Calu3 (cell line): ENCODE measurements around the gene DLGAP4. TPM values are rescaled to one million over a fixed set of nuclear protein-coding genes. Genes with fewer than 3 reads are reported as not detected.
"Not testable (repeated sequence)": the region's sequence is repeated elsewhere in the genome, so short reads cannot be mapped to it uniquely, and the experiment has no call there.

ENCODE experiments used
- BruUV-seq: library from RNA; stranded (reverse); fragments of 400-500 nt; replicated peaks from 2 replicates; lab custom pipeline; 2021; lab: Mats Ljungman, UMichigan
- CTCF ChIA-PET: fragments of 300-600 bp; sonication (Branson Sonifier 250); formaldehyde crosslinking; loops from one replicate; lab custom pipeline; 2022; ENCODE audit warnings: antibody characterized with exemption; lab: Charles Lee
- DNase-seq: peaks from one replicate; pipeline ENCODE4 v3.0.0; 2022
- H3K27ac Mint-ChIP-seq: one replicate; pipeline ENCODE4 v1.8.0; 2022; ENCODE audit warnings: mixed read lengths; ENCODE audit not compliant: unreplicated experiment
- H3K27me3 Mint-ChIP-seq: one replicate; pipeline ENCODE4 v1.8.0; 2022; ENCODE audit warnings: mixed read lengths; ENCODE audit not compliant: unreplicated experiment
- H3K36me3 Mint-ChIP-seq: one replicate; pipeline ENCODE4 v1.8.0; 2022; ENCODE audit warnings: mild to moderate bottlenecking, moderate library complexity, mixed read lengths; ENCODE audit not compliant: insufficient read depth, unreplicated experiment
- H3K4me1 Mint-ChIP-seq: one replicate; pipeline ENCODE4 v1.8.0; 2022; ENCODE audit warnings: mild to moderate bottlenecking, low read depth, mixed read lengths; ENCODE audit not compliant: unreplicated experiment
- H3K4me3 Mint-ChIP-seq: one replicate; pipeline ENCODE4 v1.8.0; 2022; ENCODE audit warnings: mild to moderate bottlenecking, low read depth, moderate library complexity, mixed read lengths; ENCODE audit not compliant: unreplicated experiment
- H3K9me3 Mint-ChIP-seq: one replicate; pipeline ENCODE4 v1.8.0; 2022; ENCODE audit warnings: low read depth, mixed read lengths; ENCODE audit not compliant: unreplicated experiment
- CTCF ChIP-seq: fragments of 200-600 bp; IDR thresholded peaks from one replicate; pipeline ENCODE4 v1.8.0; 2022; ENCODE audit warnings: antibody characterized with exemption; ENCODE audit not compliant: unreplicated experiment
- intact Hi-C: fragments of 100-400 bp; cut with micrococcal nuclease; formaldehyde crosslinking; loops from one replicate; pipeline ENCODE4 v1.10.0; 2022; ENCODE audit not compliant: unreplicated experiment
- total RNA-seq: library from RNA; stranded (reverse); gene quantifications from 2 replicates; pipeline ENCODE4 v1.2.3, GENCODE V29; 2022

Gene DLGAP4
- total RNA-seq, 1 experiment from 2014 or later = 66.4 TPM

DNA sequence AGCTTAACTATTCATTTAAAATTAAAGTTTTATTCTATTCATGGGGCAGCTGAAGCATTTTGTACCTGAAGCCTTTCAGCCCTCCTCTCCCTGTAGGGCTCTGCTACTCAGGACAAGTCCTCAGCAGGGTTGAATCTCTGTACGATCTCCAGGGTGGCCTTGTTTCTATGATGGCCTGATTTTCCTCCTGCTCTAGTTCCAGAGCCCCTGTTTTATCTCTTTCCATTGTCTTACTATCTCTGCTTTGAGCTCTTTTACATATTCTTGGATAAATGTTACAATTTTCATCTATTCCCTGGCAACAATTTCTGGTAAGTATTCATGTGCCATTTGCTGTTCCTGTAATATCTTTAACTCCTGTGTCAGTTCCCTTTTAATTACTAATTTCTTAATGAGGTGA lies 215.4 kb downstream of the DLGAP4 start:
- no TSS peak for BruUV-seq
- H3K27ac Mint-ChIP-seq = no peak overlapping the region

DNA sequence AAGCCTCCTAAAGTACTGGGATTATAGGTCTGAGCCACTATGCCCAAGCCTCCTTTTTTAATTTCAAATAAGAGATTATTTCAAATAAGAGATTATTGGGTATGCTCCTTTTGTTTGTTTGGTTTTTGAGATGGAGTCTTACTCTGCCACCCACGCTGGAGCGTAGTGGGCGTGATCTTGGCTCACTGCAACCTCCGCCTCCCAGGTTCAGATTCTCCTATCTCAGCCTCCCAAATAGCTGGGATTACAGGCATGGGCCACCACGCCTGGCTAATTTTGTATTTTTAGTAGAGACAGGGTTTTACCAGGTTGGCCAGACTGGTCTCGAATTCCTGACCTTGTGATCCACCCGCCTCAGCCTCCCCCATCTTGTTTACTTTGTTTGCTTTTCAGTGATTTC lies 216.3 kb downstream of the DLGAP4 start:
- peaks cover 17% of the 10 kb centered on the region for H3K36me3 Mint-ChIP-seq
- H3K4me1 Mint-ChIP-seq, intact Hi-C loops, H3K4me3 Mint-ChIP-seq, DNase-seq, H3K9me3 Mint-ChIP-seq, H3K27me3 Mint-ChIP-seq, H3K27ac Mint-ChIP-seq, BruUV-seq: not testable (repeated sequence)
- CTCF ChIA-PET = interaction anchor here (0.7 kb wide), 1 partner anchor 73 kb away, joined by 3 read pairs; no protein-coding TSS in a partner anchor

More for the DNA sequence above, 215.4 kb downstream of the DLGAP4 start:
- no peaks in the 10 kb centered on the region for H3K9me3 Mint-ChIP-seq
- no peaks in the 10 kb centered on the region for H3K27me3 Mint-ChIP-seq
- intact Hi-C loops = no loop called here
- H3K36me3 Mint-ChIP-seq = peaks cover 8% of the 10 kb centered on the region
- H3K4me1 Mint-ChIP-seq = no peaks in the 10 kb centered on the region
- DNase-seq = no peak
- TF ChIP-seq CTCF = no peak
- CTCF ChIA-PET = interaction anchor here (0.6 to 0.7 kb wide), 2 partner anchors 74 to 777 kb away, joined by 3 read pairs; no protein-coding TSS in a partner anchor
- no peak overlapping the region for H3K4me3 Mint-ChIP-seq

DNA sequence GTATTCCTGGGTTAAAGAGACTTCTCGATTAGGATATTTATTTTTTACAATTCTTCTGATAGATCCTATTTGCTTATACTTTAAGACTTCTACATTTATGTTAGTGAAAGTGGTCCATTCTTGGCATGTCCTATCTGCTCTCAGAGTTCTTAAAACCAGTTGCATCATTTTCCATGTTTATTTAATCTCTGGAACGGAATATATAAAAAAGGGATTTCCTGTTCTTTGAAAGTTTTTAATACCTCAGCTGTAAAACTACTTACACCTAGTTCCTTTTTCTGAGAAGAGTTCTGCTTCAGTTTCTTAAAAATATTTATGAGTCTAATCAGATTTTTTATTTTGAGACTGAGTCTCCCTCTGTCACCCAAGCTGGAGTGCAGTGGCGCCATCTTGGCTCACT lies 217.2 kb downstream of the DLGAP4 start:
- Mint-ChIP-seq H3K27me3 (no peaks in the 10 kb centered on the region), H3K27ac (no peak overlapping the region), H3K36me3 (peaks cover 26% of the 10 kb centered on the region), H3K9me3 (no peaks in the 10 kb centered on the region), H3K4me3 (no peak overlapping the region), H3K4me1 (no peaks in the 10 kb centered on the region)
- BruUV-seq = no TSS peak
- CTCF ChIA-PET = interaction anchor here (0.6 kb wide), 1 partner anchor 208 kb away, joined by 3 read pairs; no protein-coding TSS in a partner anchor
- TF ChIP-seq CTCF = no peak
- DNase-seq = no peak
- intact Hi-C loops = no loop called here

- H3K36me3 Mint-ChIP-seq = peaks cover 28% of the 10 kb centered on the region
Measured at GRCh38 chr20:36525620-36526365, 219.7 kb downstream of the DLGAP4 start.

More at GRCh38 chr20:36525620-36526365, 219.7 kb downstream of the DLGAP4 start:
- no peak overlapping the region for H3K27ac Mint-ChIP-seq
- no peaks in the 10 kb centered on the region for H3K27me3 Mint-ChIP-seq
- CTCF ChIA-PET = no interaction called here
- no peaks in the 10 kb centered on the region for H3K9me3 Mint-ChIP-seq
- H3K4me1 Mint-ChIP-seq = no peaks in the 10 kb centered on the region
- no peak overlapping the region for H3K4me3 Mint-ChIP-seq
- intact Hi-C loops = no loop called here
- BruUV-seq = no TSS peak
- TF ChIP-seq CTCF = no peak
- no peak for DNase-seq
